Raji (cell line): ENCODE measurements around the gene KRT3.

Experiments used
- POLR2A ChIP-seq: IDR thresholded peaks from 2 replicates; pipeline ENCODE4 v1.6.1; 2011; ENCODE audit warnings: low read depth, low read length, control low read depth; ENCODE audit not compliant: insufficient read depth

Gene KRT3

DNA sequence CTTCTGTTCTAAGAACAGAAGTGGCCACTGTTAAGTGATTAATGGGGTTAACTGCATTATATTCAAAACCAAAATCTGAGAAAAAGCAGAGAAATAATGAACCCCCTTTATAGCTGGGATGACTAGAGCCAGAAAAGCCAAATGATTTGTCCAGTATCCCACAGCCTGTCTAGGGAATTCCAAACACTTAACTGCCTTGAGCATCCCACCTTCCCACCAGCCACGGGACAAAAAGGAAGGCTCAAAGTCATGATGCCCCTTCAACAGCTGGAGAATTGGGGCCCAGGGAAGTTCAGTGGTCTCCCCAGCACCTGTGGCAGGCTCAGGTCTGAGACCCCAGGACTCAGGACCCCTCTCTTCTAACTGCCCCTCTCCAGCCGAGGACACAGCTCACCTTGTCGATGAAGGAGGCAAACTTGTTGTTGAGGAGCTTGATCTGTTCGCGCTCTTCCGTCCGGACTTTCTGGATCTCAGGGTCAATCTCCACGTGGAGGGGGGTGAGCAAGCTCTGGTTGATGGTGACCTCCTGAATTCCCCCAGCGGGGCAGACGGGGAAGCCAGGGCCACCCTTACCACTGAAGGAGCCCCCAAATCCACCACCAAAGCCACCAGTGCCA is 17.4 kb upstream of the KRT3 start:
- no peak for TF ChIP-seq POLR2A

DNA sequence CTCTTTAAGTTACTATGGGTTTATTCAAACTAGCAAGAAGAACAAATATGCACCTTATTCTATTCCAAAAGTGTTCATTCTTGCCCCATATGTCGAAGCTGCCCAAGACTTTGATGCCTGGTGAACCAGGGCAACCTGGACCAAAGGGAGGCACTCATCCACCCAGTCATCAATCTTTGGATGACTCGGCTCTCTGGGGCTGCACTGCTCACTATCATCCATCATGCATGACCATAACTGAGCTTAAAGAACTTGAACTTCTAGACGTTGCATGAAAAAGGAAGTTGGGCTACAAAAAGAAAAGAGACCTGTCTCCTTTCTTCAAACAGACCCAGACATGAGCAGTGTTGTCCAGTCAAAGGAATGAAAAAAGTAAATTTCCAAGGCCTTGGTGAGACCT is 16.8 kb upstream of the KRT3 start:
- TF ChIP-seq POLR2A: no peak

DNA sequence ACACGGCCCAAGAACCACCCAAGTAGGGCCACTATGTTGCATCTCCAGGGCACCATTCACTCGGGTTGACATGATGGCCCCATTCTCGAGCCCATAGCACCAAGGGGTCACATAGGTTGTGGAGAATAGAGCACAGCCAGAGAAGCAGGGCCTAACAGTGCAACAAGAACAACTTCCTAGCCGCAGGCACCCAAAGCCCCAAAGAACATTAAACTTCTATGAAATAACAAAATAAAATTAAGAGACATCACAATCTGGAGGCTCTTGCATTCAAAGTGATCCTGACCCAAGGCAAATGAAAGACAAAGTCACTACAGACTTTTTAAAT is 16.1 kb upstream of the KRT3 start:
- TF ChIP-seq POLR2A: no peak

DNA sequence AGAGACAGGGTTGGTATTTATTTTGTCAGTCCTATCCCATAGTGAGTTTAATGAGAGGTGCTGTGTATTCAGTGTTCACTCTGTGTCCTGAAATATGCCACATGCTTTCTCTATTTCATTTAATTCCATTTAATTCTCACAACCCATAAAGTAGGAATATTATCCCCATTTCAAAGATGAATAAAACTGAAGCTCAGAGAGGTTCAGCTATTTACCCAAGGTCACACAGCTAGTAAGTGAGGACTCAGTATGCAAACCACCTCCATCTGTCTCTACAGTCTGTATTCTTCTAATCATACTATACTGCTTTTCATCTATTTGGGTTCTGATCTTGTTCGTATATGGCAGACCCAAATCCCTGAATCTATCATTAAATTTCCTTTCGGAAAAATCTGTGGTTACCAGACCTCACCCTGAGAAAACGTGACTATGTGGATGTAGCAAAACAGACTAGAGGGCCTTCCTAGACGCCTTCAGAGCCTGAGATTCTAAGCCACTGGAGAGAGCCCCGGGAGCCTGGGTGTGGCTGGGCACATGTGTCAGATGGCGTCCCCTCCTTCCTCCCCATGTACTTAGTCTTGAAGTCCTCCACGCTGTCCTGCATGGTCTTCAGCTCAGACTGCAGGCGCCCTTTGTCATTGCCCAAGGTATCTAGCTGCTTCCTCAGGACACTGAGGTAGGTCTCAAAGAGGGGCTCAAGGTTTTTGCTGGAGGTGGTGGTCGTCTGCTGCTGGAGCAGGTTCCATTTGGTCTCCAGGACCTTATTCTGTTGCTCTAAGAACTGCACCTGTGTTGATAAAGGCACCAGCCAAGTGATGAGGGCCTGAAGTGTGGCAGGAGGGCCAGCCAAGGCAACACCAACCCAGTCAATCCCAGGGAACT is 15.5 kb upstream of the KRT3 start:
- TF ChIP-seq POLR2A: no peak

DNA sequence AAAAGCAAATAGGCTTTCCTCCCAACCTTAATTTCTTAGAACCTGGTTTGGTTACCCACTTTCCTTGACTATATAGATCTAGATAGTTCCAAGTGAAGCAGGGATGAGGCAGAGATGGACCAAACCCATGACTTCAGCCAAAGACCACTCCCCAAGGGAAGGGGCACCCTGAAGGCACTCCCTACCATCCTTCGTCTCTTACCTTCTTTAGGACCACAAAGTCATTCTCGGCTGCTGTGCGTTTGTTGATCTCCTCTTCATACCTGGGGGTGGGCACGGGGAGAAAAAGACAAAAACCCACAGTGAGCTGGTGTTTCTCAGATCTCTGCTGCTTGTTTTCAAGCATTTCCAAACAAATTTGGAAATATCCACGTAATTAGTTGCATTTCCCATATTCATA is 14.6 kb upstream of the KRT3 start:
- TF ChIP-seq POLR2A: no peak

DNA sequence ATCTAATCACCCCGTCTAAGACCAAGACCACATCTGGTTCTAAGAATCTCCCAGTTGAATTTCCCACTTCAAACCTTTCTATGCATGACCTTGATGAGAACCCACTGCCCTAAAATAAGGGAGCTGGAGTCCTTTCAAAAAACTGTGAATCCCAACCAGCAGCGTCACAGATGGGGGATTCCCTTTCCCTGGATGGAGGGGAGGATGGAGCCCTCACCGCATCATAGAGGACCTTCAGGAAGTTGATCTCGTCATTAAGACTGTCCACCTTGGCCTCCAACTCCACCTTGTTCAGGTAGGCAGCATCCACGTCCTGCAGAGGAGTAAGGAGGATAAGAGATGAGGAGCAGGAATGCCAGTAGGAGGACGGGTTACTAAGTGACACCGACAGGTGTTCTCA is 13.2 kb upstream of the KRT3 start:
- no peak for TF ChIP-seq POLR2A

DNA sequence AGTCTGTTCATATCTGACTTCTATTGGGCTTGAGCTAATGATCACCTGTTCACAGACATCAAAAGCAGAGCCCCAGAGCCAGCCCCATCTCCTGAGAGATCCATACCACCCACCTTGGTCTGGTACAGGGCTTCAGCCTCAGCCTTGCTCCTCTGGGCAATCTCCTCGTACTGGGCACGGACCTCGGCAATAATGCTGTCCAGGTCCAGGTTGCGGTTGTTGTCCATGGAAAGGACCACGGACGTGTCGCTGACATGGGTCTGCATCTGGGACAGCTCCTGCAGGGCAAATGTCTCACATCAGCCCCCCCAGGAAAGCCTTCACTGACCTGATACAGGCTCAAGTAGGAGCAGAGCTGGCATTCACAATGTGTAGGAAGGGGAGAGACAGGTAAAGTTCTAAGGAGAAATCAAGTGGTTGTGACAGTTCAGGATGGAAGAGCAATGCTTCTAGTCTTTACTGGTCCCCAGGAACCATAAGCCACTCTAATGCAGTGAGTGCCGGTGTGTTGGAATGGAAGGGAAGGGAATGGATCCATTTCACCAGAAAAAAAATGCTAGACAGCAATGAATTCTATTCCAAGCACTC is 12.8 kb upstream of the KRT3 start:
- TF ChIP-seq POLR2A: no peak

DNA sequence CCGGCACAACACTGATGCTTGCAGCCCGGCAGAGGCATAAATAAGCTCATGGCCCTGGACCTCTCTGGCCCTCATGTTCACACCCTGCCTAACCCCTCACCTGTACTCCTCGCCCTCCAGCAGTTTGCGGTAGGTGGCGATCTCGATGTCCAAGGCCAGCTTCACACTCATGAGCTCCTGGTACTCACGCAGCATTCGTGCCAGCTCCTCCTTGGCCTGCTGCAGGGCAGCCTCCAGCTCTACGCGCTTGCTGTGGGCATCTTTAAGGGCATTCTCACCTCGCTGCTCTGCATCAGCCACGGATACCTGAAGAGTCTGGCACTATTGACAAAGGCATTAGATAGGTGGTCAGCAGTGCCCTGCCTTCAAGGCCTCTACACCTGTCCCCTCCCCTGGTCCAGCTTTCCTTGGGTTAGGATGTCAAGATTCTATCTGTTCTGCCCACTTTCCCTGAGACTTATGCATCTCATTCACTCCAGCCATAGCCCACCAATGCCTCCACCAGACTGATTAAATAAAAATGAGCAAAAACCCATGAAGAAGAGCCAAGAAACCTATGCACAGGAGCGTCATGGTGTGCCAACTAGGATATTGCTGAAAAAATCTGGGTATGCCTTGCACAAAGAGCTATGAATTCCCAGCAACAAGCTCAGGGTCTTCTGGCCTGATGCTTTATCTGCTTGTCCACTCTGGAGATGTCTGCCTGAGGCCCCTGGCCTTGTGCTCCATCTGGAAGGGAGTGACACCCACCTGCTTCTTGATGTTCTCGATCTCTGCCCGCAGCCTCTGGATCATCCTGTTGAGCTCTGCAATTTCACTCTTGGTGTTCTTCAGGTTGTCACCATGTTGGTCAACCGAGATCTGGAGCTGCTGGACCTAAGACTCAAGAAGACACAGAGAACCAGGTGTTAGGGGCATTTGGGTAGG is 11.9 kb upstream of the KRT3 start:
- TF ChIP-seq POLR2A: no peak

DNA sequence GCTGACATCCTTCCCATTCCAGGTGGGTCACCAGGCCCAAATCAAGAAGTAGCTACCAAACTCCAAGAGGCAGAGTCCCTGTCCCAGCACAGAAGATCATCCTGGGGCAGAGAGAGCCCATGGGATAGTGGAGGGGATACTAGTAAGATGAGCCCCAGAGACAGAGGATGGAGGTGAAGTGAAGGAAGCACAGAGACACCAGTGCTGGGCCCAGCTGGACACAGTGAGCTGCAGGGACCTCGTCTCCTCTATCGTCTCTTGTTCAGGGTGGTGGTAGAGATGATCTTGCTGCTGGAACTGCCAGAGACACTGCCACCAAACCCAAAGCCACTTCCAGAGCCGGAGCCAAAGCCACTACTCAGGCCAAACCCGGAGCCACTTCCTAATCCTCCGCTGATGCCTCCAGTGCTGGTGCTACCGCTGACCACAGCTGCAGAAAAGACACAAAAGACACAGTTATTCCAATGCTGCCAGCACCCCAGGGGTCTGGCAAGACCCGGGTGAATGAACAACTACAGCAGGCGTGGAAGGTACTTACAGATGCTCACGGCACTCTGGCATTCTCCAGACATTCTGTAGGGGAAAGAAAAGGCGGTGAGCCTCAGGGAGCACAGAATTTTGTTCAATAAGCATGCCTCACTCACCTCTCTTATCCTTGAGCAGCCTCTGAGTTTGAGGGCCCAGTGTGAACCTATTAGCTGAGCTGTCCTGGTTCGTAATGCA is 11.1 kb upstream of the KRT3 start:
- TF ChIP-seq POLR2A: no peak

DNA sequence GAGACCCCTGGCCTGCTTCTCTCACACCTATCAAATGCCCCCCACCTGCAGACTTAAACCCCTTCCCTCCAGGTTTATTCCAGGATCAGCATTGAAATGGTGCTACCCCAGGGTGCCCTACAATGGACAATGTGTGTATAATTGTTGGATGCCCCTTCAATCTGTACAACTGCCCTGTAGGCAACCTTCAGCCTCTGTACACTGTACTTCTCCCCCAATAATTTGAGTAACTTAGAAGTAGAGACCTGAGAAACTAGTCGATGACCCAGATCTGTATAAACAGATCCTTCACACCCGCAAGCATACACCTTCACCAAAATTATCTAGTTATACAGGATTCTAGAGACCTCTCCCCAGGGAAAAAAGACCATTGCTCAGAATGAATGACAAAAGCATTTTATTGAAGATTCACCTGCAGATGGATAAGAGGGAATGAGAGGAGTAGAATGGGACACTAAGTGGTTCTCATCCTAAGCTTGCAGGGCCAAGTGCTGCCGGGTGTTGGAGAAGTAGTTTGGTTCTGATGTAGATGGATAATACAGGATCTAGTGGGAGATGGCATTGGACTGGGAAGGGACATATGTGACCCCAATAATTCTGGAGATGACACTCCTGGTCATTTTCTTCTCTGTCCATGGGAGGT is 10.4 kb upstream of the KRT3 start:
- no peak for TF ChIP-seq POLR2A

DNA sequence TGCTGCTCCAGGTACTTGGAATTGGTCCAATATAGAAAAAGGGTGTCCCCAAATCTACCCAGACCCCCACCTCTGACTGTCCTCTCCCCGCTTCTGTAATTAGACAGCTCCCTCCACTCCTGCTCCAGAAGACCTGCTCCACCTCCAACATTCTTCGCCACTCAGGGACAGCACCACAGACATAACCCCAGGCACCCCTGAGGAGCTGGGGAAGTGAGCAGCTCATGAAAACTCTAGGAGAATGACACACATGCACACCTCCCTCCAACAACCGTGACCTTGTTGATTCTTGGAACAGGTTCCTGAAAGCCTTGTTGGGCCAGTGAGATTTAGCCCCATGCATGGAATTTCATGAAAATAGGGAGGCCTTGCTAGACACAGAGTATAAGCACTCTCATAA is 9.8 kb upstream of the KRT3 start:
- TF ChIP-seq POLR2A: no peak

DNA sequence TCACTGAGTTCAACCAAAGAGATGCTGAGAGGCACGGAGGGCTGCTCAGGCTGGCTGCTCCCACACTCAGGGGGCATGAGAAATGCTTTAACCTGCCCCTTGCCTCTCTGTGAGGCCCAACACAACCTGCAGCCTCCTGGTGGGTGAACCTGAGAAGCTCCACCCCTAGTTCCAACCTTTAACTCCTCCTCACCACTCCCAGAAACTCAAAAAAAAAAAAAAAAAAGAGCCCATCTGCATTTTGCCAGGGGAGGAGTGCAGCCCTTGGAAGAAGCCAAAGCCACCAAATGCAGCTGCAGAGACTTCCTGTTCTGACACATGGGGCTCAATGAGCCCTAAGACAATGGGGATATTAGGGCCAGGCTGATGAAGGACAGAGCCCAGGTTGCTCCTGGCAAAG is 9.1 kb upstream of the KRT3 start:
- no peak for TF ChIP-seq POLR2A

DNA sequence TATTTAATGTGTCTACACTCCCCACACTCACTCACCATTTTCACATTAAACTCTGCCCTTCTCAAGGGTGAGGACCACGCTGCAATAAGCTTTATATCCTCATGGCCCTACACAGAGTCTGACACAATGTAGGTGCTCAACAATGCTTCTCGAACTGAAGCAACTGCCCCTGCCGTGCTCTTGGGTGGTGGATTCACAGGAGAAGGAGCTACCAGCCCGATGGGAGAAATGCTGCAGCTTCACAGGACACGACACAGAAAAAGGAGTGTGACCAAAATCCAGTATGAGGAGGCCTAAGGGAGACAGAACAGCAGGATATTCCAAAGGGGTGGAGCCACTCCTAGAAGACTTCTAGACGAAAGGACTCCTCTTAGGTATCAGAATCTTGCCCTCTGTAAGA is 6.5 kb upstream of the KRT3 start:
- no peak for TF ChIP-seq POLR2A

DNA sequence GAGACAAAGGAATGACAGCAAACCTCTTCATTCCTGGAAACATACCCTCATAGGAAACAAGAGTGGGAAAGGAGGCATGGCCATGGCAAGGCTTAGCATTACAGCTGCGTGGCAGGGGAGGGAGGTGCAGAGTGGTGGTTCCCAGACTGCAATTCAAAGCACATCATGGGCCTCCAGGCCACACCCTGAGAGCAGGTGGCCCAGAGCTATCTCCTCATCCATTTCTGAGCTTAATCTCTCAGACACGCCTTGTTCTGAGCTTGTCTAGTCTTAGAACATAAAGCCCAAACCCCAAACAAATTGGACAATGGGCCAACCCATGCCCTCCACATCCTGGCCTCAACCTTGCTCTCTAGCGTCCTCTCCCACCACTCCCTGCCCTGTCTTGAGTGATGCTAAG is 5.9 kb upstream of the KRT3 start:
- TF ChIP-seq POLR2A: no peak
